Lower leg skin (tissue), 4 donors: ENCODE results near the gene NPC1. TPM values are rescaled to one million over a fixed set of nuclear protein-coding genes. Genes with fewer than 3 reads are reported as not detected.
A peak's percentile ranks its signal among the peaks of the same experiment; 100 is the strongest.

Source experiments
- DNase-seq, 2 donors: peaks; one replicate each; pipeline ENCODE4 v3.0.0-alpha.2; 2019; ENCODE audit warnings: low spot score in 2 of 2
- H3K4me3 ChIP-seq: fragments of 200-600 bp; sonication (generic); 2 replicates; pipeline ENCODE4 v1.5.1; 2017; ENCODE audit warnings: mild to moderate bottlenecking, low read depth; ENCODE audit not compliant: poor library complexity, severe bottlenecking
- CTCF ChIP-seq, 3 donors: fragments of 450-650 bp; IDR thresholded peaks; one replicate each; pipeline ENCODE4 v1.5.1; 2016; ENCODE audit warnings: antibody characterized with exemption in 3 of 3, mild to moderate bottlenecking in 3 of 3, moderate library complexity in 2 of 3
- POLR2A ChIP-seq, 2 donors: fragments of 450-650 bp; IDR thresholded peaks; one replicate each; pipeline ENCODE4 v1.6.1; 2016 to 2017; ENCODE audit warnings: antibody characterized with exemption in 2 of 2, mild to moderate bottlenecking in 1 of 2, moderate library complexity in 1 of 2
- WGBS, 2 donors: methylation state at CpG; one replicate each; pipeline ENCODE4 v1.1.5; 2018; 5-methylcytosine and 5-hydroxymethylcytosine counted together
- intact Hi-C: fragments of 100-400 bp; cut with DNase I; formaldehyde crosslinking; loops from one replicate; pipeline ENCODE4 v1.15.0; 2023; ENCODE audit warnings: low total_unique reads
- total RNA-seq, 4 donors: library from RNA; depleted of rRNA; stranded (reverse); fragments of >200 nt; gene quantifications; one replicate each; pipeline ENCODE4 v1.1.0, GENCODE V29; 2016

NPC1 gene
- total RNA-seq, 4 donors from 2014 or later: 75.1 to 114 (median 100) TPM

- TF ChIP-seq POLR2A (IDR thresholded peaks at IDR 0.05): no peak
- no peak for TF ChIP-seq CTCF (IDR thresholded peaks at IDR 0.05)
- 88 to 95% methylated on average over 2 of the region's 2 CpGs for WGBS, 2 donors
- peak in 1 of 2 donors; percentile 4 for DNase-seq
- H3K4me3 ChIP-seq: no peak overlapping the region
- intact Hi-C loops: no loop called here
These were observed 21.9 kb upstream of the NPC1 start for GRCh38 chr18:23608211-23608610.

GRCh38 chr18:23605941-23606340 lies 19.6 kb upstream of the NPC1 start:
- TF ChIP-seq CTCF (IDR thresholded peaks at IDR 0.05): no peak
- TF ChIP-seq POLR2A (IDR thresholded peaks at IDR 0.05): no peak
- H3K4me3 ChIP-seq: no peak overlapping the region
- intact Hi-C loops: no loop called here
- DNase-seq: peak in 1 of 2 donors; percentile 4

- intact Hi-C loops: no loop called here
- DNase-seq: no peak
- 76 to 79% methylated on average over 1 of the region's 1 CpG for WGBS, 2 donors
- no peak for TF ChIP-seq CTCF (IDR thresholded peaks at IDR 0.05)
- no peak for TF ChIP-seq POLR2A (IDR thresholded peaks at IDR 0.05)
- no peak overlapping the region for H3K4me3 ChIP-seq
These were observed 13.5 kb upstream of the NPC1 start for GRCh38 chr18:23599809-23600208.

GRCh38 chr18:23596183-23596582 lies 9.9 kb upstream of the NPC1 start:
- 77 to 78% methylated on average over 7 of the region's 7 CpGs for WGBS, 2 donors
- intact Hi-C loops: no loop called here
- TF ChIP-seq CTCF (IDR thresholded peaks at IDR 0.05): no peak
- no peak for TF ChIP-seq POLR2A (IDR thresholded peaks at IDR 0.05)
- H3K4me3 ChIP-seq: no peak overlapping the region
- peak; percentile 26 to 81 for DNase-seq

GRCh38 chr18:23595591-23595990 lies 9.3 kb upstream of the NPC1 start:
- H3K4me3 ChIP-seq: no peak overlapping the region
- intact Hi-C loops: no loop called here
- DNase-seq: no peak
- 95% methylated on average over 7 of the region's 7 CpGs for WGBS, 2 donors
- TF ChIP-seq POLR2A (IDR thresholded peaks at IDR 0.05): no peak
- no peak for TF ChIP-seq CTCF (IDR thresholded peaks at IDR 0.05)

- H3K4me3 ChIP-seq: no peak overlapping the region
- DNase-seq: peak in 1 of 2 donors; percentile 3
- 82 to 89% methylated on average over 2 of the region's 2 CpGs for WGBS, 2 donors
- TF ChIP-seq CTCF (IDR thresholded peaks at IDR 0.05): no peak
- no peak for TF ChIP-seq POLR2A (IDR thresholded peaks at IDR 0.05)
- intact Hi-C loops: no loop called here
These were observed 7.4 kb upstream of the NPC1 start for GRCh38 chr18:23593720-23594119.
